Measurements from ENCODE around the gene CLSTN2.

Gene CLSTN2

GRCh38 chr3:139944256-139944910 lies 9.4 kb downstream of the CLSTN2 start:
- no peak for DNase-seq

- DNase-seq: no peak
Measured at GRCh38 chr3:139945386-139945785, 10.4 kb downstream of the CLSTN2 start.

- DNase-seq: no peak
Measured at GRCh38 chr3:139945942-139946341, 11.0 kb downstream of the CLSTN2 start.

GRCh38 chr3:139948467-139948866 lies 13.5 kb downstream of the CLSTN2 start:
- DNase-seq: no peak

DNA sequence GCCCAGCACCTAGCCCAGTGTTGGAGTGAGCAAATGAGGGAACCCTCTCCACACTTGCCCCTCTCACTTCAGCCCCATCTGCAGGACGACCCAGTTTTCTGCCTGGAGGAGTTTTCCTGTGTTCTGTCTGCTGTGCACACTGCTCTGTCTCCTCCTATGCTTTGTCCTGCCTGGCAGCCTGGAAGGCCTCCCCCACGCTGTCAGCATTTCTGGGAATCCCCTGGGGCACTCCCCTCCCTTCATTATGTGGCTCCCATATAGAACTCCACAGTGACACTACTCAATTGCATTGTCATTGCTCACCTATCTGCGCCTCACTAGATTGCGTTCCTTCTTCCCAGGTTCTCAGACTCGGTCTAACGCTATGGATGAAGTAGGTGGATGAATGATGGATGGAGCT lies 13.9 kb downstream of the CLSTN2 start:
- DNase-seq: no peak

DNA sequence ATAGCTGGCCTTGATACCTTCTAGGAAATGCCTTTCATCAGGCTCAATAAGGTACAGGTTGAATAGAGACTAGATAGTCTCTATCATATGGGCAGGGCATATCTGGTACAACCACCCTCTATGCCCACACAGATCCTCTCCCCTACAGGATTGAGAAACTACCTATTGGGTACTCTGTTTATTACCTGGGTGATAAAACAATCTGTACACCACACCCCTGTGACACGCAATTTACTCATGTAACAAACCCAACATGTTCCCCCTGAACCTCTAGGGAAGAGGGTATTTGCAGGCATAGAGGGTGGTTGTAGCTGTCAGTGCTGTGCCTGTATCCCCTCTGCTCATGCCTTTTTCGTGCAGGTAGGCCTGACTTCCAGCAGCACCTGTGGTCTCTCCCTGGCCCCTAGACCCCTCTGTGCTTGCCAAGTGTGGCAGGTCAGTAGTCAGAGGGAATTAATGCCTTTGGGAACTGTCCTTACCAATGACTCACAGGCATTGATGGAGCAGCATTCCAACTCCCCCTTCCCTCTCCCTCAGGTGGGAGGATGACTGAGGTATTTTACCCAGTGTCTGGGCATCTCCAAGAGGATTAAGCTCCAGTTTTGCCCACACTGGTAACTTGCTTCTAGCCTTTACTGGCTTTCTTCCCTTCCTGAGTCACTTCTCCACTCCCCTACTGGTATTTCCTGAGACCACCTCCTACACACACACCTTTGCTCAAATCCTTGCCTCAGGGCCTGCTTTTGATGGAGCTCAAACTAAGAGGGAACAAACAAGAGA lies 18.3 kb downstream of the CLSTN2 start:
- DNase-seq: no peak

GRCh38 chr3:139954146-139954860 lies 19.3 kb downstream of the CLSTN2 start:
- DNase-seq: no peak

DNA sequence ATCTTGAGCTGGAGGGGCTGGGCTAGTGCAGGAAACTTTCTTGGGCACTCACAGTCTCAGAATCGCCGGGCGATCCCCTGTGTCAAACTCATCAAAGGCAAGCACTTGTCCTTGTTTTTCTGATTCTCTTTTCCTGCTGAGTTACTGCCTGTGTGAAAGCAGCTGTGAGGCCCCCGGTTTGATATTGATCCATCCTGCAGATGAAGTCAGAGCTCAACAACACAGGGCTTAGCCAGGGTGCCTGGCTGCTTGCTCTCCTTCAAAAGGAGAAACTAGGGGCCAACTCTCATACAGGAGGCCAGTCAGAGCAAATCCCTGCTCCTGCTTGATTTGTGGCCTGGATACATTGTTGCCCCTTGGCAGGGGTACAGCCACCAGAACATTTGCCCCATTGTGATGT lies 22.9 kb downstream of the CLSTN2 start:
- no peak for DNase-seq

DNA sequence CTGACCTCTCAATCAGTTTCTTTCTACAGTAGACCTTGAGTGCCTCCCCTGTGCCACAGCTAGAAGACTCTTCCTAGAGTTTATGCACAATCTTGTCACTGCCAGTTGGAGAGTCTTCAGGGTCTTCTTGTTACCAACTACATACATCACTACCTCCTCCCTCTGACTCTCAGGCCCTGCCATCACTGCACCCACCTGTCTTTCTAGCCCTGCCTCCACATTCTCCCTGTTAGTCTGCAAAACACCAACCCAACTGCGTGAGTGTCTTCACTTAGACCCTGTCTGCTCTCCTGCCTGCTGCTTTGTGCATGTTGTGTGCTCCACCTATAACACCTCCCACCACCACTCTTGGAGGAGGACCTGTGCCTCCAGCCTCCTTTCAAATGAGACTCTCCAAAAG lies 34.4 kb downstream of the CLSTN2 start:
- DNase-seq: no peak

GRCh38 chr3:139970526-139970925 lies 35.5 kb downstream of the CLSTN2 start:
- DNase-seq: no peak

DNA sequence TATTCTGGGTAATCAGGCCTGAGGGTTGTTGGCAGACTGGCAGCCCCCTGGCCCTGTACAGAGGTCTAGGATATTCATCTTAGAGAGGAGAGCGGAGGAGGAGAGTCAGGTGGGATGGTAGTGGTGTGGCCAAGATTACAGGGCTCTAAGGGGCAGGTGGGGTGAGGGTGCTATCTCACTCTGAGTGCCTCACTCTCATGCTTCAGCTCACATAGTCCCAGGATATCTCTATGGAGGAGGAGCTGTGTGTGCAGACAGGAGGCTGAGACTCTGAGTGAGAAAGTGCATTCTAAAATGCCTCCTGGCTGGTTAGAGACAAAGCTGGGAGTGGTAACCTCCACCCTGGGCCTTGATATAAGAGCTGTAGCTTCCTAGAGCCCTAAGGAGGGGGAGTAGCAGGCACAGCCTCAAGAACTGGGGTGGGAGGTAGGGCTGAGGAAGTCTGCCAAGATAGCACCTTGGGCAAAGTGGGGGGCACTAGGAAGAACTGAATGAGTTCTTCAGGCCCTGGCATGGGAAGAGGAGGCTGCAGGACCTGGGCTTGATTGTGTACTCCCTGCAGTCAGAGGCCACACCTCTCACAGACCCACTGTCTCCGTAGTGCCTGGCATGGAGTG lies 39.9 kb downstream of the CLSTN2 start:
- no peak for DNase-seq

DNA sequence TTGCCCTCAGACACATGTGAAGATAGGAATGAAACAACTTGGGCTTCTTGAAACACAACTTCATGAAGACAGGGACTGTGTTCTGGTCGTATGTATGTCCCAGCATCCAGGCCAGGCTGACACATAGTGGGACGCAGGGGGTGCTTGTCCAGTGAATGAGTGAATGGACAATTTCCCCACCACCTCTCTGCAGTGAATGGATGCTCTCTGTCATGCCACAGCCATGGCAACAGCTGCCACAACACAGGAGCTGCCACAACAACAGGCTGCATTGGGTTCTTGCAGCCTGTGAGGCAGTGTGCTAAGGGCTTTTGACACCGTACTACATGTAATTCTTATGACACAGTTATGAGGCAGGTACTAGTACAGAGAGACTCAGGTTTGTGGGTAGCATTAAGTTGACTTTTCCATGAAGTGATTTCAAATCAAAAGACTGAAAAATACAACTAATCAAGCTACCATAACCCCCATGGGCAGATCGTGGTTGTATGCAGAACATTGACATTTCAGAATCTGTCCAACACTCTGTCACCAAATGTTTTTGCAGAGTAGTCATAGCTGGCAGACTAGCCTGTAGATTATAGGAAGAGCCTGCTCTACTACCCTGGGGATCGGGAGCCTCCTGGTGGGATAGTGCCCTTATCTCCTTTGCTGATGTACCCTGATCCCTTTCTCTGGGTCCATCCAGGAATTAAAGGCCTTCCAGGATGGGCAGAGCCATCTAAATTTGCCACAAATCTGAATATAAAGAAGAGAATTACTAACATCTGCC lies 40.8 kb downstream of the CLSTN2 start:
- DNase-seq: no peak

- DNase-seq: no peak
Measured at GRCh38 chr3:139978966-139979365, 44.0 kb downstream of the CLSTN2 start.

DNA sequence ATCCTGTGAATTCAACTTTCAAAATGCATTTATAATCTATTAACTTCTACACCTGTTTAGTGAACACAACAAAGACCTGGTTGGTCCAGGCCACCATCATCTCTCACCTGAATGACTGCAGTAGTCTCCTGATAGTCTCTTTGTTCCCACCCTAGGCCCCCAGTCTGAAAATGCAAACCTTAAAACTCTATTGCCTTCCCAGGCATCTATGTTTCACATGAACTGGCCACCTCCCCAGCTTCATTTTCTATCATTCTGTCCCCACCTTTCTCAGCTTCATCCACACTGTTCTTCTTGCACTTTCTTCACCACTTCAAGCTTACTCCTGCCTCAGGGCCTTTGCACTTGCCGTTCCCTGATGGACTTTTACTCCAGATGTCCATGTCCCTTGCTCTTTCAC lies 45.0 kb downstream of the CLSTN2 start:
- no peak for DNase-seq

DNA sequence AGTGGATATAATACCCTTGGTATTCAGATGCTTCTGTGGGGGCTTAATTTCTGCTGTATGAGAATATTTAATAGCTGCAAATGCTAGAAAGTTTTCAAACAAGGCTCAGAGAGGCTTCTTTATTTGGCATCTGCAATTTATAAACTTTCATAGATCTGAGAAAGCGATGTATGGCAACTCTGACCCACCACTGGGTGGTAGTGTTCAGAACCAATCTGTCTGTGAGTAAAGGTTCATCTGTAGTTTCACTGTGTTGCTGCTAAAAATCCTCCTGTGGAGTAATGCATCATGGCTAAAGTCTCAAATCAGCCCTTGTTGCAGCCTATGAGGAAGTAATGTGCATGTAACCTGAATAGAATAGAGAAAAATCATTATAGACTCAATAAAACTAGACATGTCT lies 47.4 kb downstream of the CLSTN2 start:
- DNase-seq: no peak

DNA sequence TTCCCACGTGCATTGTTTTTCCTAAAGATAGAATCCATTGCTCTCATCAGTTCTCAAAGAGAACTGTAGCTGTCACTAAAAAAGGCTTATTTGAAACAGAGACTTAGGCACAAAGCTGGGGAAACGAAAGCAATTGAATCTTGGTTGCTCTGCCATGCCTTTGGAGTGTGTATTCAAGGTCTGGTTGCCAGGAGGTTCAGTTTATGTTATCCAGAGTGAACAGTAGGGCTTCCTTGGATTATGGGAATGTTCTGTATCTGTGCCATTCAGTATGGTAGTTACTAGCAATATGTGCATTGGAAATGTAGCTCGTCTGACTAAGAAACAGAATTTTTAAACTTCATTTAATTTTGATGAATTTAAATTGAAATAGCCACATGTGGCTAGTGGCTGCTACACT lies 50.6 kb downstream of the CLSTN2 start:
- DNase-seq: no peak

DNA sequence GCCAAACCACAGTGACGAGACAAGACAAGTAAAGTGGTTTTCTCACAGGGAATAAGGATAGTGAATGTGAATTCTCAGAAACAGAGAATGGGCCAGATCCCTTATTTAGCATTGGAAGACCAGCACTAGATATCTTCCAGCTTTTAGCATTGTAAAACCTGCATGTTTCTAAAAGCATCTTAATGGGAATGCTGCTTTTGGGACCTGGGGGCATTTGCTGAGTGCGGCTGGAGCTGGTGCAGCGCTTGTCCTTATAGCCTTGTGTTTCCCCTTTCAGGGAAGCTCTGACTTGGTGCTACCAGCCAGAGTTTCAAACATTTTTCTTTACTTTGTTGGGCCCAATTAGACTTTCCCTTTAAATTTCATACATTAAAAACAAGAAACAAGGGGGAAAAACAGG lies 52.9 kb downstream of the CLSTN2 start:
- DNase-seq: no peak

- no peak for DNase-seq
Measured at GRCh38 chr3:139988472-139989156, 53.6 kb downstream of the CLSTN2 start.

DNA sequence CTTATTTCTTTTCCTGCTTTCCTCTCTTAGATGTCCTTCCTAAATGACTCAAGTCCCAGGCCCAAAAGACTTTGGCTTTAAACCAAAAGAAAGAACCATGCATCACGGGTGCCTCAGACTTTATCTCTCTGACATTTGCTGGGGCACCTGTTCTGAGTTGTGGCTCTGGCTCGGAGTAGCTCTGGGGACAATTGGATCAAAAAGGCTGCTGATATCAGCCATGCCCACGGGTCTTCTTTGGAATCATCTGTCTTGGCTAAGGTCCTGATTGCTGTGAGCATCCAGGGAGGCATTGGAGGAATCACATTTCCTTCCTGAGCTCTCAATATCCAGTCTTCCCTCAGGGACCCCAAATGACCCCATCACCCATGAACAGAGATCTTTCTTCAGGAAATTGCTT lies 59.9 kb downstream of the CLSTN2 start:
- DNase-seq: no peak

DNA sequence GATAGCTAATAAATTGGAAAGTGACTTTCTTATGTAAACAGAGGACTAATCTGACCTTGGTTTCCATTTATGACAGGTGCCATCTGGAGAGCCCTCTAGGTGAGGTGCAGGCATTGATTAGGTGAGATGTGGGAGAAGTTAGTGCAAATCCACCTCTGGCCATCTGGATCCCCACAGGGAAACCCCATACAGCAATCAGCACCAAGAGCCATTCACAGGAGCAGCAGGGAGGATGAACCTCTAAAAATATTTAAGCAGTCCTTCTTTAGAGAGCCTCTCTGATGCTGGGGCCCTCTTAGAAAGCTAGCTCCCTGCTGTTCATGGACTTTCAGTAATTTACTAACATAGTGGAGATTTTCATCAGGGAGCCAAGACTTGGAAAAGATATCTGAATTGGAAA lies 69.3 kb downstream of the CLSTN2 start:
- no peak for DNase-seq

DNA sequence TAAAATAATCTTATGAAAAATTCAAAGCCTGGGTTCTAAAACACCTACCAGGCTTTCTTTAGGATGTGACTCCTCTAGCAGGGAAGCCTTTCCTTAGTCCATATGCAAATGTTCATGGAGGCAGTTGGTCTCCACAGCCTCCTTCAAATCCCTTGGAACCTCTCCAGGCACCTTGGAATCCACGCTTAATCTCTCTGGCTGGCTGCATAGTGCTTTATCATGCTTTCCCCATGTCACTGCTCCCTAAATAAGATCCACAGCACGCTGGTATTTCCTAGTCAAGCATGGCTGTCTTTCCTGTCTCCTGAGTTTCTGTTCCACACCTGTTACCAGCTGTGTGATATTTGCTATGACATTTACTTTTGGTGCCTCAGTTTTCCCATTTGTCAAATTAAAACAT lies 71.3 kb downstream of the CLSTN2 start:
- no peak for DNase-seq

DNA sequence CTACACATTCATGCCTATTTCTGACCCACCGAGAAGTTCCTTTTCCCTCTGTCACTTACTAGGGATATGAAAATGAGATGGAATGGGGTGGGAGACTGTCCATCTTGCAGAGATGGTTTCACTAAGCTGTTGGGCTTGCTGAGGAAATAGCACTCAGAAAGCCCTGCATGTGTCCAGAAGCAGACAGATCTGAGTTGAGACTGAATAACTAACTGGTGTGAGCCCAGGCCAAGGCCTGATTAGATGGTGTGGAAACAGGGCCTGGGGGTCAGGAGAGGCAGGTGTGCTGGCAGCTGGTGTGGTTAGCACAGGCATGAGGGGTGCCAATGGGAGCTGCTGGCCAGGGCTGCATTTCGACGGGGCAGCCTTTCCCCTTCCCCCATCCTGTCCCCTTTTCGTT lies 72.1 kb downstream of the CLSTN2 start:
- no peak for DNase-seq
